H9 (cell line): ENCODE results near the gene DDX53. TPM values are rescaled to one million over a fixed set of nuclear protein-coding genes. Genes with fewer than 3 reads are reported as not detected.

Experiments
- DNase-seq: peaks from one replicate; pipeline ENCODE4 v3.0.0-alpha.2; 2017
- H2AFZ ChIP-seq: one replicate; pipeline ENCODE4 v1.6.1; 2013; ENCODE audit warnings: mild to moderate bottlenecking, low read length, control low read depth, moderate library complexity
- H2AK5ac ChIP-seq: 2 replicates; pipeline ENCODE4 v1.6.1; 2013; ENCODE audit warnings: low read length, control low read depth, mixed read lengths; ENCODE audit not compliant: insufficient read length
- H2BK120ac ChIP-seq: one replicate; pipeline ENCODE4 v1.6.1; 2013; ENCODE audit warnings: low read depth, mild to moderate bottlenecking, low read length, control low read depth, inconsistent platforms; ENCODE audit not compliant: poor library complexity, severe bottlenecking
- H2BK12ac ChIP-seq: 2 replicates; pipeline ENCODE4 v1.6.1; 2013; ENCODE audit warnings: low read length, control low read depth, mixed read lengths, low read depth; ENCODE audit not compliant: insufficient read length
- H2BK15ac ChIP-seq: 2 replicates; pipeline ENCODE4 v1.6.1; 2013; ENCODE audit warnings: low read depth, low read length, control low read depth
- H2BK20ac ChIP-seq: one replicate; pipeline ENCODE4 v1.6.1; 2013; ENCODE audit warnings: low read depth, mild to moderate bottlenecking, low read length, control low read depth, inconsistent platforms; ENCODE audit not compliant: poor library complexity, severe bottlenecking
- H2BK5ac ChIP-seq: 2 replicates; pipeline ENCODE4 v1.6.1; 2013; ENCODE audit warnings: low read length, control low read depth, mixed read lengths; ENCODE audit not compliant: insufficient read length
- H3K14ac ChIP-seq: 2 replicates; pipeline ENCODE4 v1.6.1; 2013; ENCODE audit warnings: low read length, control low read depth; ENCODE audit not compliant: insufficient read depth
- H3K18ac ChIP-seq: 2 replicates; pipeline ENCODE4 v1.6.1; 2013; ENCODE audit warnings: low read depth, mild to moderate bottlenecking, mixed read lengths, low read length, control low read depth; ENCODE audit not compliant: insufficient read length
- H3K23ac ChIP-seq: 2 replicates; pipeline ENCODE4 v1.6.1; 2013; ENCODE audit warnings: low read length, control low read depth, mixed read lengths, low read depth; ENCODE audit not compliant: insufficient read length
- H3K23me2 ChIP-seq: 2 replicates; pipeline ENCODE4 v1.6.1; 2013; ENCODE audit warnings: low read depth, mild to moderate bottlenecking, mixed read lengths, low read length, control low read depth; ENCODE audit not compliant: insufficient read length, poor library complexity, severe bottlenecking
- H3K27ac ChIP-seq: 2 replicates; pipeline ENCODE4 v1.5.1; 2013; ENCODE audit warnings: low read length, control low read depth, mixed read lengths, low read depth; ENCODE audit not compliant: insufficient read length
- H3K27me3 ChIP-seq: 2 replicates; pipeline ENCODE4 v1.6.1; 2013; ENCODE audit warnings: low read length, control low read depth, inconsistent platforms; ENCODE audit not compliant: insufficient read depth
- H3K4ac ChIP-seq: 2 replicates; pipeline ENCODE4 v1.6.1; 2013; ENCODE audit warnings: low read depth, mild to moderate bottlenecking, control low read depth, inconsistent platforms, low read length, moderate library complexity
- H3K4me1 ChIP-seq: 2 replicates; pipeline ENCODE4 v1.6.1; 2013; ENCODE audit warnings: low read length, control low read depth, inconsistent platforms; ENCODE audit not compliant: insufficient read depth
- H3K4me2 ChIP-seq: 2 replicates; pipeline ENCODE4 v1.6.1; 2013; ENCODE audit warnings: low read length, control low read depth, mixed read lengths; ENCODE audit not compliant: insufficient read length, insufficient read depth
- H3K56ac ChIP-seq: 2 replicates; pipeline ENCODE4 v1.6.1; 2013; ENCODE audit warnings: low read depth, mild to moderate bottlenecking, mixed read lengths, low read length, control low read depth; ENCODE audit not compliant: insufficient read length
- H3K79me1 ChIP-seq: 2 replicates; pipeline ENCODE4 v1.6.1; 2013; ENCODE audit warnings: low read depth, mild to moderate bottlenecking, moderate library complexity, low read length, control low read depth, inconsistent platforms; ENCODE audit not compliant: insufficient read depth, poor library complexity, severe bottlenecking
- H3K79me2 ChIP-seq: 2 replicates; pipeline ENCODE4 v1.6.1; 2013; ENCODE audit warnings: low read length, control low read depth, inconsistent platforms; ENCODE audit not compliant: insufficient read depth
- H3K9ac ChIP-seq: 2 replicates; pipeline ENCODE4 v1.6.1; 2013; ENCODE audit warnings: low read length, control low read depth, mixed read lengths; ENCODE audit not compliant: insufficient read length; ENCODE audit errors: extremely low read depth
- H3K9me3 ChIP-seq: one replicate; pipeline ENCODE4 v1.6.1; 2013; ENCODE audit warnings: low read depth, low read length, inconsistent platforms; ENCODE audit not compliant: control insufficient read depth
- H3T11ph ChIP-seq: one replicate; pipeline ENCODE4 v1.6.1; 2013; ENCODE audit warnings: mild to moderate bottlenecking, low read length, control low read depth, inconsistent platforms
- H4K20me1 ChIP-seq: one replicate; pipeline ENCODE4 v1.6.1; 2013; ENCODE audit not compliant: control insufficient read depth, insufficient read length, insufficient read depth
- H4K5ac ChIP-seq: 2 replicates; pipeline ENCODE4 v1.6.1; 2013; ENCODE audit warnings: low read depth, mild to moderate bottlenecking, mixed read lengths, low read length, control low read depth; ENCODE audit not compliant: insufficient read length
- H4K8ac ChIP-seq: replicated peaks from 2 replicates; pipeline ENCODE4 v1.6.1; 2013; ENCODE audit warnings: low read length, control low read depth, mixed read lengths, low read depth; ENCODE audit not compliant: insufficient read length
- H4K91ac ChIP-seq: 2 replicates; pipeline ENCODE4 v1.6.1; 2013; ENCODE audit warnings: low read depth, mild to moderate bottlenecking, moderate library complexity, mixed read lengths, low read length, control low read depth; ENCODE audit not compliant: insufficient read length
- H3K27ac Mint-ChIP-seq, 3 experiments: 2 replicates in 2 of 3; 3 replicates in 1 of 3; pipeline ENCODE4 v1.8.0; 2020 to 2021; ENCODE audit warnings: mixed read lengths in 3 of 3, mild to moderate bottlenecking in 1 of 3, moderate library complexity in 1 of 3
- H3K27me3 Mint-ChIP-seq: 2 replicates; pipeline ENCODE4 v1.8.0; 2021; ENCODE audit warnings: low read depth, mild to moderate bottlenecking, moderate library complexity, mixed read lengths
- H3K36me3 Mint-ChIP-seq, 3 experiments: 2 replicates in 2 of 3; 3 replicates in 1 of 3; pipeline ENCODE4 v1.8.0; 2020 to 2021; ENCODE audit warnings: low read depth in 3 of 3, mixed read lengths in 3 of 3; ENCODE audit not compliant: insufficient read depth in 1 of 3
- H3K4me1 Mint-ChIP-seq, 2 experiments: 2 replicates each; pipeline ENCODE4 v1.8.0; 2020; ENCODE audit warnings: mixed read lengths in 2 of 2
- H3K4me3 Mint-ChIP-seq, 2 experiments: 2 replicates in 1 of 2; 3 replicates in 1 of 2; pipeline ENCODE4 v1.8.0; 2020 to 2021; ENCODE audit warnings: mild to moderate bottlenecking in 2 of 2, mixed read lengths in 2 of 2, moderate library complexity in 1 of 2
- H3K9me3 Mint-ChIP-seq, 2 experiments: 2 replicates in 1 of 2; 3 replicates in 1 of 2; pipeline ENCODE4 v1.8.0; 2020; ENCODE audit warnings: mild to moderate bottlenecking in 2 of 2, mixed read lengths in 2 of 2, moderate library complexity in 1 of 2
- WGBS: extraction: QIAGEN DNeasy Blood & Tissue Kit; methylation state at CpG from one replicate; pipeline ENCODE4 v1.1.7; 2013; ENCODE audit warnings: missing lambda C conversion rate, low lambda C conversion rate, mixed read lengths; ENCODE audit not compliant: insufficient read length; ENCODE audit errors: extremely low coverage; 5-methylcytosine and 5-hydroxymethylcytosine counted together
- total RNA-seq: library from RNA; stranded (reverse); gene quantifications from 2 replicates; pipeline ENCODE4 v1.2.1, GENCODE V29; 2021
- TF ChIP-seq, protein P1 (sequence below): fragments of 200-600 bp; sonication (generic); conservative IDR thresholded peaks from 3 replicates; pipeline ENCODE4 v1.8.0; 2021; ENCODE audit warnings: antibody characterized with exemption, mild to moderate bottlenecking

DDX53 gene
- total RNA-seq, 1 experiment from 2014 or later = not detected

DNA sequence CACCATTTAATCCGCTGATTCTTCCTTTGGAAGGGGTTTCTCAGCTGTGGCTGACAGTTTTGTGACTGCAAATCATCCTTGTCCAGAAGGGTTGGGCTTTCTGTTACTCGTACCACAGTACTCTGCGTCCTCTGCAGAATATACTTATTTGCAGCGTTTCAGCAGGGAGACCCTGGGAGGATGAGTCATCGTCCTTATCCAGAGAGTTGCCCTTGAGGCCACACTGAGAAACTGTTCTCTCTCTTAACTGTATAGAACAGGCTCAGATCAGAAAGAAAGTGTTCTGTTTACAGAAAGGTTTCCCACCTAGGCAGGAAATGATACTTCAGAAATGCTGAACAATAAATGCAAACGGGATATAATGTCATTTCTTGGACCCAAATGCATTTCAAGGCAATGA, 47.8 kb upstream of the DDX53 start:
- Histone ChIP-seq H2BK20ac (peak overlapping the region; percentile 45), H3K27ac (no peak overlapping the region), H2BK5ac (no peak overlapping the region), H3K4me2 (no peak overlapping the region), H3K79me2 (no peaks in the 10 kb centered on the region), H3K9me3 (no peaks in the 10 kb centered on the region), H4K5ac (no peak overlapping the region), H3K4me1 (no peaks in the 10 kb centered on the region), H2BK120ac (no peak overlapping the region), H3T11ph (no peak overlapping the region), H3K4ac (no peak overlapping the region), H3K23ac (no peak overlapping the region), H3K9ac (no peak overlapping the region), H3K27me3 (no peaks in the 10 kb centered on the region), H2BK15ac (no peak overlapping the region), H4K8ac (no peak overlapping the region), H4K91ac (no peak overlapping the region), H4K20me1 (no peaks in the 10 kb centered on the region), H2BK12ac (no peak overlapping the region), H3K56ac (no peak overlapping the region), H3K18ac (no peak overlapping the region), H2AFZ (peak overlapping the region; percentile 22), H3K79me1 (no peaks in the 10 kb centered on the region), H3K14ac (no peak overlapping the region), H3K23me2 (no peaks in the 10 kb centered on the region), H2AK5ac (no peak overlapping the region)
- Mint-ChIP-seq H3K36me3 (no peaks in the 10 kb centered on the region; a peak in 1 of 7 replicates), H3K9me3 (peaks cover 0 to 32% of the 10 kb centered on the region in 2 experiments), H3K4me3 (no peak overlapping the region), H3K27ac (no peak overlapping the region), H3K4me1 (peaks cover 0 to 5% of the 10 kb centered on the region in 2 experiments; a peak in 1 of 4 replicates), H3K27me3 (no peaks in the 10 kb centered on the region)
- TF ChIP-seq, protein P1, sequence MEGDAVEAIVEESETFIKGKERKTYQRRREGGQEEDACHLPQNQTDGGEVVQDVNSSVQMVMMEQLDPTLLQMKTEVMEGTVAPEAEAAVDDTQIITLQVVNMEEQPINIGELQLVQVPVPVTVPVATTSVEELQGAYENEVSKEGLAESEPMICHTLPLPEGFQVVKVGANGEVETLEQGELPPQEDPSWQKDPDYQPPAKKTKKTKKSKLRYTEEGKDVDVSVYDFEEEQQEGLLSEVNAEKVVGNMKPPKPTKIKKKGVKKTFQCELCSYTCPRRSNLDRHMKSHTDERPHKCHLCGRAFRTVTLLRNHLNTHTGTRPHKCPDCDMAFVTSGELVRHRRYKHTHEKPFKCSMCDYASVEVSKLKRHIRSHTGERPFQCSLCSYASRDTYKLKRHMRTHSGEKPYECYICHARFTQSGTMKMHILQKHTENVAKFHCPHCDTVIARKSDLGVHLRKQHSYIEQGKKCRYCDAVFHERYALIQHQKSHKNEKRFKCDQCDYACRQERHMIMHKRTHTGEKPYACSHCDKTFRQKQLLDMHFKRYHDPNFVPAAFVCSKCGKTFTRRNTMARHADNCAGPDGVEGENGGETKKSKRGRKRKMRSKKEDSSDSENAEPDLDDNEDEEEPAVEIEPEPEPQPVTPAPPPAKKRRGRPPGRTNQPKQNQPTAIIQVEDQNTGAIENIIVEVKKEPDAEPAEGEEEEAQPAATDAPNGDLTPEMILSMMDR = no peak
- WGBS = no CpG with 5 or more reads among the region's 6 CpGs
- no peak for DNase-seq
